Psoas muscle (tissue), 8 donors: ENCODE data around the gene ZNF135. TPM values are rescaled to one million over a fixed set of nuclear protein-coding genes. Genes with fewer than 3 reads are reported as not detected.
A peak's percentile ranks its signal among the peaks of the same experiment; 100 is the strongest.

Experiments
- ATAC-seq, 4 donors: fragments of 200-7000 bp; cut with Tn5 transposase; one replicate each; pipeline ENCODE4 v1.9.1; 2020; ENCODE audit warnings: moderate library complexity in 3 of 4, mild to moderate bottlenecking in 2 of 4
- DNase-seq, 2 donors: peaks; one replicate each; pipeline ENCODE4 v3.0.0-alpha.2; 2020
- H3K27ac ChIP-seq: fragments of 200-600 bp; one replicate; pipeline ENCODE4 v1.8.0; 2022
- H3K27me3 ChIP-seq, 3 donors: fragments of 200-600 bp in 1 of 3; one replicate each; pipeline versions ENCODE4 v1.6.1 to v1.8.0; 2013 to 2022; ENCODE audit warnings: low read length in 2 of 3, mild to moderate bottlenecking in 2 of 3, moderate library complexity in 1 of 3; ENCODE audit not compliant: insufficient read depth in 3 of 3
- H3K36me3 ChIP-seq, 2 donors: fragments of 200-600 bp in 1 of 2; one replicate each; pipeline versions ENCODE4 v1.6.1 to v1.8.0; 2013 to 2022; ENCODE audit warnings: low read depth in 1 of 2, mild to moderate bottlenecking in 1 of 2, moderate library complexity in 1 of 2; ENCODE audit not compliant: insufficient read depth in 1 of 2
- H3K4me1 ChIP-seq: fragments of 200-600 bp; one replicate; pipeline ENCODE4 v1.8.0; 2022
- H3K4me3 ChIP-seq: fragments of 200-600 bp; one replicate; pipeline ENCODE4 v1.8.0; 2022; ENCODE audit warnings: mild to moderate bottlenecking
- H3K9me3 ChIP-seq: fragments of 200-600 bp; one replicate; pipeline ENCODE4 v1.8.0; 2022
- CTCF ChIP-seq: fragments of 200-600 bp; IDR thresholded peaks from one replicate; pipeline ENCODE4 v1.8.0; 2022; ENCODE audit warnings: antibody characterized with exemption
- WGBS, 3 donors: extraction: QIAGEN DNeasy Blood & Tissue Kit; methylation state at CpG; one replicate each; pipeline versions ENCODE4 v1.1.6 to v1.1.7; 2013; 5-methylcytosine and 5-hydroxymethylcytosine counted together
- intact Hi-C, 2 donors: fragments of 100-400 bp; cut with DNase I; formaldehyde crosslinking; loops; one replicate each; pipeline versions ENCODE4 v1.11.0 to v1.14.2; 2022
- long read RNA-seq, 2 donors: library from polyadenylated mRNA; unstranded; transcript quantifications; one replicate each; pipeline ENCODE4 v2.0.0, GENCODE V29; 2021
- polyA plus RNA-seq, 3 donors: library from polyadenylated mRNA; stranded (reverse); fragments of 200-250 nt; gene quantifications; one replicate each; pipeline ENCODE4 v1.2.3, GENCODE V29; 2013
- total RNA-seq, 4 donors: library from RNA; stranded (reverse); fragmentation: NEBNext Ultra II Directional in 2 of 4; extraction: Animal tissue kit (Norgen Biotek cat#: 25700) in 2 of 4; gene quantifications; one replicate each; pipeline versions ENCODE4 v1.2.1 to v1.2.4, GENCODE V29; 2021 to 2023
- donor health status: healthy with polysubstance abuse.
- donor health status: DM: no; HTN: no; CAD: no; lungs with moderate emphysema.
- donor health status: Bipolar disorder and iron deficiency.
- donor health status: healthy.
- donor health status: DM: yes; HTN: yes; CAD: no.
- donor health status: DM: no; HTN: no; CAD: no.
- donor health status: DM: no; HTN: no; CAD: no.
- donor health status: DM: yes; HTN: yes; CAD: no.

ZNF135 gene
- total RNA-seq (1 to 10 TPM in 3 of 4 donors, under 1 TPM in 1; 0.87 to 1.7 (median 1.4) TPM), polyA plus RNA-seq (1 to 10 TPM in 1 of 3 donors, under 1 TPM in 2; 0.89 to 1.3 (median 0.90) TPM)
- long read RNA-seq, donor 1, partial matches to known transcripts: 2 of 8 reads
- long read RNA-seq, donor 1, other reads (novel, unspliced or antisense): 6 of 8 reads
- long read RNA-seq, donor 2, partial matches to known transcripts: 2 of 5 reads
- long read RNA-seq, donor 2, other reads (novel, unspliced or antisense): 2 of 5 reads

DNA sequence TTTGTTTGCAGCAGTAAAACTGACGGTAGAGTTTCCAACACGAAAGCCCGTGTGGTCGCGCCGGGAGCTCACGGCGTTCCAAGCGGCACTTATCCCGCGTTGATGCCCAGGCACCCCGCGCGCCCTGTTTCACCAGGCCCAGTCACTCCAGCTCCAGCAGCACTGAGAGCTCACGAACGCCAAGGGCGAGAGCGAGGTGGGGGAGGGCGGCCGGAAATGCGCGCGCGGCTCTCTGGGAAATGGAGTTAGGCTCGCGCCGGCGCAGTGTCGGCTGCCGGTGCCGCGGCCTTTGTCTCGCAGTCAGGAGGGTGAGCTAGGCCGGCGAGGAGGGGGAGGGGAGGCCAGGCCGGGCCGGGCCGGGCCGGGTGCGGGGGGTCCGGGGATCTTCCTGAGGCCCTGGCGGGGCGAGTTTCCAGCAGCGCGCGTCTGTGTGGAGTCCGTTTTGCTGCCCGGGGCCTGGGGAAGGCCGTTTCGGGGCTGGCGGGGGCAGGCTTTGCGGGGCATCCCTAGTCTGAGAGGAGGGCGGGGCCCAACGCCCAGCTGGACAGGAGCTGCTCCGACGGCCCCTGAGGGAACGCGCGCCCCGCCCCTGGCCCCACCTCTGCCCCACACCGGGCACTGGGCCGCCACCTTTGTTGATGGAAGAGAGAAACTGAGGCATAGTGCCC lies at the start of gene ZNF135:
Gene ZNF135, plus strand, starts transcription at position 280 of the 668 bp plus-strand sequence. CDS start 721 bp downstream, outside the sequence.
- peaks cover 32% of the 10 kb centered on the region for H3K9me3 ChIP-seq
- H3K27ac ChIP-seq: peak within 1 kb of the TSS; percentile 91
- intact Hi-C loops: no loop called here
- peaks cover 0 to 13% of the 10 kb centered on the region in 2 donors for H3K36me3 ChIP-seq
- WGBS, 3 donors: 0 to 1% (median 0%) methylated on average over 51 to 62 of the region's 62 CpGs
- peak within 1 kb of the TSS; percentile 82 for H3K4me3 ChIP-seq
- TF ChIP-seq CTCF: no peak
- peaks cover 0 to 11% (median 0%) of the 10 kb centered on the region in 3 donors for H3K27me3 ChIP-seq
- H3K4me1 ChIP-seq: no peaks in the 10 kb centered on the region
- ATAC-seq (peak; percentile 97 to 100 (median 99)), DNase-seq (peak; percentile 88 to 92)

- ATAC-seq: peak in 2 of 4 donors; percentile 19 to 22
- no peak for DNase-seq
- H3K4me3 ChIP-seq: peak overlapping the region; percentile 44
- 2% methylated on average over 15 to 21 of the region's 21 CpGs for WGBS, 3 donors
- intact Hi-C loops: loop anchor here in 1 of 2 donors (5.0 kb wide), 1 partner anchor 88 kb away; the partner anchor contains the start of gene ZSCAN18
- H3K36me3 ChIP-seq: peaks cover 5 to 29% of the 10 kb centered on the region in 2 donors
- H3K27ac ChIP-seq: no peak overlapping the region
- H3K9me3 ChIP-seq: peaks cover 62% of the 10 kb centered on the region
- TF ChIP-seq CTCF: no peak
- H3K27me3 ChIP-seq: peaks cover 0 to 17% (median 0%) of the 10 kb centered on the region in 3 donors
- no peaks in the 10 kb centered on the region for H3K4me1 ChIP-seq
Observed at GRCh38 chr19:58009301-58009665, 49.8 kb upstream of the ZNF135 start.

GRCh38 chr19:58009666-58010301 lies 49.3 kb upstream of the ZNF135 start:
- intact Hi-C loops: loop anchor here in 1 of 2 donors (5.0 kb wide), 1 partner anchor 88 kb away; the partner anchor contains the start of gene ZSCAN18
- H3K4me1 ChIP-seq: no peaks in the 10 kb centered on the region
- H3K4me3 ChIP-seq: peak overlapping the region; percentile 44

GRCh38 chr19:58010507-58010906 lies 48.6 kb upstream of the ZNF135 start:
- DNase-seq (no peak), ATAC-seq (no peak)
- no peak for TF ChIP-seq CTCF
- Histone ChIP-seq H3K36me3 (peaks cover 4 to 19% of the 10 kb centered on the region in 2 donors), H3K27me3 (peaks cover 0 to 17% (median 0%) of the 10 kb centered on the region in 3 donors), H3K27ac (no peak overlapping the region), H3K4me3 (no peak overlapping the region), H3K9me3 (peaks cover 51% of the 10 kb centered on the region), H3K4me1 (no peaks in the 10 kb centered on the region)
- WGBS, 3 donors: 68 to 78% (median 77%) methylated on average over 22 of the region's 22 CpGs
- intact Hi-C loops: no loop called here

More at GRCh38 chr19:58009666-58010301, 49.3 kb upstream of the ZNF135 start:
- ATAC-seq (peak; percentile 68 to 85 (median 78)), DNase-seq (peak; percentile 76 to 77)
- TF ChIP-seq CTCF: no peak
- Histone ChIP-seq H3K9me3 (peaks cover 57% of the 10 kb centered on the region), H3K27me3 (peaks cover 0 to 17% (median 0%) of the 10 kb centered on the region in 3 donors), H3K36me3 (peaks cover 5 to 24% of the 10 kb centered on the region in 2 donors), H3K27ac (no peak overlapping the region)
- WGBS, 3 donors: 4 to 13% (median 13%) methylated on average over 40 to 41 of the region's 41 CpGs
